Stimulated activated CD8-positive, alpha-beta memory T cell treated with anti-CD3 and anti-CD28 coated beads, Interleukin-12 subunit alpha, Interleukin-12 subunit beta, amount 100 ng/mL, for 4 hours (primary cell): Measurements from ENCODE around the gene GNAO1.
A peak's percentile ranks its signal among the peaks of the same experiment; 100 is the strongest.

Experiments
- DNase-seq: peaks from one replicate; pipeline ENCODE4 v3.0.0-alpha.2; 2020; ENCODE audit warnings: low read depth

GNAO1 gene

GRCh38 chr16:56266641-56267607 lies 75.6 kb downstream of the GNAO1 start:
- DNase-seq = no peak

GRCh38 chr16:56267888-56268287 lies 76.6 kb downstream of the GNAO1 start:
- DNase-seq = no peak

DNA sequence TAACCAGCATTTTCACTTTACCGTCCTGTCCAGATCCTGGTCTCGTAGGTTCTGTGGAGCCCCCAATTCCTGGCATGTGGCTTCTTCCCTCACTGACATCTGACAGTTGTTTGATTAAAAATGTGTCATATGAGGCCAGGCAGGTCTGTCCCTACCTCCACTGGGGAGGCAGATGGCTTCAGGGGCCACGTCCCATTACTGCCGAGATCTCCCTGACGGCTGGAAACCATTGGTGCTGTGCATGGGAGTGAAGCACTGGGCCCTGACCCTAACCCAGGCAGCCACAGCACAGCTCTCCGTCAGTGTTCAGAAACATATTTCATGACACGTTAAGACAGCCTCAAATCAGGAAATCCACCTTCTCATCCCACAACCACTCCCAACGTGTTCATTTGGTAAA lies 77.5 kb downstream of the GNAO1 start:
- no peak for DNase-seq

- no peak for DNase-seq
Observed at GRCh38 chr16:56269281-56269680, 78.0 kb downstream of the GNAO1 start.

DNA sequence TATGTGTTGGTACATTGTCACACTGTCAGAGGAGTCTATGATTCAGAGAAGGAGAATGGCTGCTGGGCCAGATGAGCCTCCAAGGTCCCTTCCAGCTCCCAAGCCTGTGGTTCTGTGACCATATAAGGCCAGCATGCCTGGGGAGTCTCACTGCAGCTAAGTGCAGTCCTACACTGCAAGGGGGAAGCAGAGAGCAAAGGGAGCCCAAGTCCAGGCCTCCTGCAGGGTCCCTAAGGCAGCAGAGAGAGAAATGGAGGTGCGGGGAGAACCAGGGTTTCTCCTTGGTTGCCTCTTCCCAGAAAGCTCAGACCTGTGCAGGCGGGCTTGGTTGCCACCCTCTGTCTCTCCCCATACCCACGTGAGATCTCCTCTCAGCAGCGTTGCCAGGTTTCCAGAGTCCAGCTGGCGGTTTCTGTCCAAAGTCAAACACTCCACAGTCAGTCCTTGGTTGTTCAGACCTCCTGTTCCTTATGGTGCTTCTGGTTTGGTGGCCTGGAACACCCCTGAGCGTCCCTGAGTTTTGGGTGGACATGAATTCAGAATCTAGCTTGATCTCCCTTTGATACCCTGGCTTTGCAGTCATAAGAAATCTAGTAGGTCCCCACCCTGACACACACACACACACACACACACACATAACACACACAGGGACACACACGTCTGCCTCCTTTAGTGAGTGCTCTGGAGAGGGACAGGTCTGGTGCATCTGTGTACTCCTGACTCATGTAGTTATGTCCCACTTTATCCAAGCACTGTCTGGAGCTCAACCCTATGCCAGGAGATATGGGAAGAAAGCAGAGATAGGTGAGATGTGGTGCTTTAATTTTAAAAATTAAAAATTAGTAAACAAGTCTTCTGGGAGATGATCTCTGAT lies 78.8 kb downstream of the GNAO1 start:
- DNase-seq = no peak

DNA sequence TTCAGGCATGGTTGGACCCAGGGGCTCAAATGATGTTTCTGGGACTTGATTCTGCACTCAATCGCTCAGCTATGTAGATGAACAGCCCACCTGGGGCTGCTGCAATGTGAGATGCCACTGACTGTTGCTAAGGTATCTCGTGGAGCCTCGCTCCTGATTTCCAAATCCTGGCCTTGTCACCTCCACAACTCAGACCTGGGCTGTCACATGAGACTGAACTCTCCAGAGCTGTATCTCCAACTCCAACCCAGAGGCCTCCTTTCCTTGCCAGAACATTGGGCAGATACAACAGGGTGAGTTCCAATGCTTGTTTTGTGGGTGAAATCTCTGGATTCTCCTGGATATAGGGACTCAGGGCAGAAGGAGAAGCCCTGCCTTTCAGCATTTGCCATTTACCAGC lies 79.5 kb downstream of the GNAO1 start:
- no peak for DNase-seq

DNA sequence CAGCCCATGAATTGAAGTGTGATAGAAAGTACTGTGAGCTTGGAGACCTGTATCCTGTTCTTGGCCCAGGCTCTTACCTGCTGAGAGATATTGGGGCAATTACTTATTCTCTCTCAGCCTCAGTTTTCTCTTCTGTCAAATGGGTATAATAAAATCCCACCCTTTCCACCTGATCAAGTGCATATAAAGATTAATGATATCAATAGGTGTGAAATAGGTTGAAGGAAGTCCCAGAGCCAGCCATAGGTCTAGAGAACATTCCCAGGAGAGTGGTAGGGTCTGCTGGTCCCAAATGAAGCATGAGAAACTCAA lies 81.2 kb downstream of the GNAO1 start:
- no peak for DNase-seq

DNA sequence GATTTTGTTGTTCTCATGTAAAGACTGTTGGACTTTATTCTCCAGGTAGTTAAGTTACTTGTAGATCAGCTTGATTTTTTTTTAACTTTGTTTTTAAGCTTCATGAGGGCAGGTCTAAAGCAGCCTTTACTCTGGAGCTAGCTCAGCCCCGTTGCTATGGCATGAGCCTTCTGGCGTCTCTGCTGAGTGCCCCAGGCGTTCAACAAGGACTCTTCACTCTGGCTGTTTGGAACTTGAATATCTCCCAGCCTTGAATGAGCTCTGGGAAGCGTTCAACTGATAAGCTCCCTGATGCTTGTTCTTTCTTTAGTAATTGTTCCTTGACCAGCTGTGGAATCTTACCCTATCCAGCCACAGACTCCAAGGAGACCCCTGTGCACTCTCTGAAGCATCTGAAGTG lies 82.3 kb downstream of the GNAO1 start:
- DNase-seq = no peak

GRCh38 chr16:56274369-56274768 lies 83.1 kb downstream of the GNAO1 start:
- no peak for DNase-seq

- DNase-seq = no peak
Observed at GRCh38 chr16:56275076-56275475, 83.8 kb downstream of the GNAO1 start.

GRCh38 chr16:56275801-56276200 lies 84.5 kb downstream of the GNAO1 start:
- no peak for DNase-seq

DNA sequence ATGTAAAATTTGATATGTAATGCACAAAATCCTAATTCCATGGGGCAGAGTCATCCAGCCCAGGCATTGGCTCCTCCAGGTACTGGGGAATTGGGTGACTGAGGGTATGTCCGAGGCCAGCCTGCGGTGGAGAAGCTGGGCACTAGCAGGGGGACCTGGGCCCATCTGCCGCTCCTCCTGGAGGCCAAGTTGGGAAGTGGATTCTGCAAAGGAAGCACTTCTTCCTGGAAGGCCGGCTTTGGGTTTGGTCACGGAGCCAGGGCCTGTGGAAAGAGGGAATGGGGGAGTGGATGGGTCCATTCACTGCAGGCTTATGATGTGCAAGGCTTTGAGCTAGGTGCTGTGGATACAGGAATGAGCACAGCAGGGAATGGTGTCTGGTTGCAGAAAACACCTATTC lies 85.8 kb downstream of the GNAO1 start:
- no peak for DNase-seq

- no peak for DNase-seq
Observed at GRCh38 chr16:56278196-56278855, 87.0 kb downstream of the GNAO1 start.

DNA sequence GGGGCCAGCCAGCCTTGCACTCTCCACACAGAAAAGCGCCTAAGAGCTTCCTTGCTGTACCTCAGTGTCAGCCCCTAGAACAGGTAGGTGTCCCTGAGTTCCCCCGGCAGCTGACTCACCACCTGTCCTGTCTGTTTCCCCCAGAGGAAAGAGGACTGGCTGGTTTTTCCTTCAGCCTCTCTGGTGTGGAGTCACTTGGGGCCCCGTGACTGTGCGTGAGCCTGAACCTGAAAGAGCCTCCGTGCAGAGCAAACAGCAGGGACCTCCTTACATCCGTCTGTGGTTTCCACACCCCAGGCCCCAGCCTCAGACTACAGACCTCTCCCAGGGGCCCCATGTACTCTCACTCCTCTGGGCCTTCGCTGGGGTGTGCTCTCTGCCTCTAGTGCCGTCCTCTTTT lies 87.8 kb downstream of the GNAO1 start:
- peak; percentile 24 for DNase-seq

- DNase-seq = no peak
Observed at GRCh38 chr16:56279914-56280313, 88.6 kb downstream of the GNAO1 start.

DNA sequence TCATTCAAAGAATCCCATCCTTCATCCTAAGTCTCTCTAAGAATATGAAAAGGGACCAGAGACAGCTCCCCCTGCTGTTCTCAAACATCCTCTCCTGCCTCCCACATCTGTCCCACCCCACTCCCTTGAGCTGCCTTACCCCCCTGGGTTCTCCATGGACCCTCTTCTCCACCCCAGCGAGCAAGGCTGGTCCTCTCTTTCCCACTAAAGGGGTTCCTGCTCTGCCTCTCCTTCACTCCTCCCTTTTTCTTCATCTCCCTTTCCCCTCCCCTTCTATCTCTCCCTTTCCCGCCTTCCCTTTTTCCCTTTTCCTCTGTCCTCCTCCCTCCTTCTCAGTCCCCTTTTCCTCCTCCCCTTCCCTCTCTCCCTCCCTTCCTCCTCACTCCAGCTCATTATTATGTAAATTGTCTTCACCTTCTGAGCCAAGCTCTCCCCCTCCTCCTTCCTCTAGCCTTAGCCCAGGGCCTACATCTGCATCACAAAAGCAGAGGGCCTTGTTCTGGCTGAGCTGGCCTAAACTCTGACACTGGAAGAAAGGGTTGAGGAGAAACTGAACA lies 90.0 kb downstream of the GNAO1 start:
- no peak for DNase-seq

GRCh38 chr16:56282451-56282850 lies 91.2 kb downstream of the GNAO1 start:
- no peak for DNase-seq

DNA sequence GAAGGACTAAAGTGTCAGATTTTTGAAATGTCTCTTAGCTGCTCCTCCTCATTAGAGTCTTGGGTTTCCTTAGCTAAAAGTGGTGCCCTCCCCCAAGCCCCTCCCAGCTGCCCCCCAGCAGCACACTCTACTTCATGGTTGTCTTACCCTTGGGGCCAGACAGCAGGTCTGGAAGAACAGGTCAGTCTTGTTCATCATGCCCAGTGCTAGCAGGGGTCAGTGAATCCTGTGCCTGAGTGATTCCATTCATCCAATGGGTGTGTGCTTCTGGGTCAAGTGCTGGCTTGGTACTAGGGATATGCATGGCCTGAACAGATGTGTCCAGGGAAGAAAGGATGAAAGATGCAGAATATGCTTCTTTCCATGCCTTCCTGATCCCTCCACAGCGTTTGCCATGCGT lies 93.2 kb downstream of the GNAO1 start:
- no peak for DNase-seq

GRCh38 chr16:56286809-56287208 lies 95.5 kb downstream of the GNAO1 start:
- no peak for DNase-seq

DNA sequence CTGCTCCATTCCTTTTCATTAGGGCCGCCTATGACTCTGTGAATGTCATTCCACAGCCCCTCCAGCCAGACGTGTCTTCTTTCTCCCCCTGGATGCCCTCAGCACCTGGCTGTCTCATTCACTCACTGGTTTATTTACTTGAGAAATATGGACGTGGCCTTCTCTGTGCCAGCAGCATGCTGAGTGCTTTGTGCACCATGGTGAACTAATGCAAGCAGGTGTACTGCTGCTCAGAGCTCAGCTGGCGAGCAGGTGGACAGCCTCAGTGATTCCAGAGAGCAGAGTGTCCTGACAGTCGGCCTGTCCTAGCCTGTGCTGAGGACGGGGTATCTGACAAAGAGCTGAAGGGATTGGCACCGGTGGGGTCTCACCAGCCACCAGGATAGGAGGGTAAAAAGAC lies 96.7 kb downstream of the GNAO1 start:
- DNase-seq = no peak

- no peak for DNase-seq
Observed at GRCh38 chr16:56289416-56289815, 98.1 kb downstream of the GNAO1 start.

GRCh38 chr16:56289862-56290261 lies 98.6 kb downstream of the GNAO1 start:
- no peak for DNase-seq
